GF-D8 (cell line): ENCODE data around the gene ART4.

Source experiments
- DNase-seq: peaks from one replicate; lab custom pipeline; 2025; lab: John Stamatoyannopoulos, UW

The ART4 gene

DNA sequence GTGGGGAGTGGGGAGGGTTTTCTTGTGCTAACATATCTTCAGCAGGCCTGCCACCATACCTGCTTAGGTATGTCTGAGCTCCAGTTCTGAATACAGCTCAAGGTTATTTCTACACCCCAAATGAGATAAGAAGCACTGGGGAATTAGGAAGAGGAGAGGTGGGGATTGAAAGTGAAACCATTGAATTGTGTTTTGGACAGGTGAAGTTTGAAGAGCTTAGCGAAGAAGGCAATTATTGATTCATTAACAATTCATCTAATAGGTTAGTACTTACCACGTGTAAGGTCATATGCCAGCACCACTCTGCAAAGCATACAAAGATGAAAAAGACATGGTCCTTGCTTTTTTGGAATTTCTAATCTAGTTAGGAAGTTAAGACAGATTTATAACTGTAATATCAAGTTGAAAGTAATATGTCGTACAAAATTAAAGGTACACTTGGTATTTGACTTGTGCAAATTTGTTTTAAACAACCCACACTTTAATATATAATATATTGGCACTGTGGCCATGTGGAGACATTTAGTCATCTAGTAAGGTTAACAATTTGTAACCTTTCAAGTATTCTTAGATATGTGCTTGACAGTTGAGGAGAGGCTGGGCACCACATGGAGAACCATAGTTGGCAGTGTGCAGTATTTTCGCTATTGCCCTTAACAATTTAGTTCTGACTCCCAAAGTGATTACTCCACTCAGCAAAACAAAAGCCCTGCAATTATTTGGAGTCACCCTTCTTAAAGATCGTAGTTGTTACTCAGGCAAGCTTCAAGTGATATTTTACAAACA is 33.0 kb downstream of the ART4 start:
- no peak for DNase-seq

GRCh38 chr12:14803830-14804160 is 39.5 kb downstream of the ART4 start:
- DNase-seq, result no peak

DNA sequence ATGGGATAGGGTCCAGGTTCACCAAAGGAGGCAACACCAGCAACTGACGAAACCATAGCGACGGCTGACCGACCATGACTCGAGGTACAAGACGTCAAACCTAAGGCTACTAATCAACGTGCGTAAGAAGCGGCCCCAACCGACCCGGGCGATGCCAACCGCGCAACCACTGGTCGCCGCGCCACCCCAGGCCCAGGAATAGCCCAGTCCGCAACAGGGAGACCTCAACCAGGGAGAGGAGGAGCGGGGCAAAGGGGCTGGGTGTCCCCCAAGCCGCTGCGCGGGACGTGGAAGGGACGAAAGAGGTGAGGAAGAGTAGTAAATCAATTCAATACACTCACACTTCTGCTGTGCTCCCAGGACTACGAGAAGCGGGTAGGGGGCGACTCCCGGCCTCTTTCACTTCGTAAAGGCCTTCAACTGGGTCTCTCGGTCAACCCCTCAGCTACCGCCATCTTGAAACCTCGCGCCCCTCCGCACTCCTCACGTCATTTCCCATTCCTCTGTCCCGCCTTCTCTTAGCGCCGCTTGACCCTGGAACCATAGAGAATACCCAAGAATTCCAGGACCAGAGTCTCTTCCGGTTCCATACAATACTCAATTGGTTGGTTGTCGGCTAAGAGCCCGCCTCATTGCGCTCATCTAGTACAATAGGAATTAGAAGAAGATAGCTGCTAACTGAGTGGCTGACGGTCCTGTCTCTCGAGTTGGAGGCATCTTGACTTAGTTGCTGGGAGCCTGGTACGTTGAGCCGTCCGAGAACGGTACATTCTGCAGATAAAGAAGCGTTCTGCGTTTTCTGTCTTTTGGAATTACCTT is 40.1 kb downstream of the ART4 start, which contains the start of the genes C12orf60 and WBP11:
TSS of gene C12orf60 (plus strand) at position 660 of the 819 bp plus-strand sequence. CDS start 19,266 bp downstream, outside the sequence.
TSS of gene WBP11 (minus strand) at position 468 of the 819 bp plus-strand sequence. CDS start 2,095 bp downstream, outside the sequence.
- peak; percentile 90 for DNase-seq

DNA sequence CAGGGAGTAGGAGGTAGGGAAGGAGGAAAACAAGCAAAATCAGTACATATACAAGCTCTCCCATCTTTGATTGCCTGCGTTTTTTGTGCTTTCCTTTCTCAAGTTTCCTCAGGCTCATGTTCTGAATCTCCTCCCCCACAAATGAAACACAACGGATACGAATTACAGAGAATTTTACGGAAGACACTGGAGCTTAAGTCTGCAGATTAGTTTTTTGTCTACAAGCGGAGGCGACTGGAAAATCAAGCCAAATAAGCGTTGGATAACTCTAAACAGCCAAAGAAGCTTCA is 40.7 kb downstream of the ART4 start:
- DNase-seq, result no peak

- no peak for DNase-seq
These were observed 41.1 kb downstream of the ART4 start for GRCh38 chr12:14802247-14802646.

- no peak for DNase-seq
These were observed 48.3 kb downstream of the ART4 start for GRCh38 chr12:14795028-14795448.

DNA sequence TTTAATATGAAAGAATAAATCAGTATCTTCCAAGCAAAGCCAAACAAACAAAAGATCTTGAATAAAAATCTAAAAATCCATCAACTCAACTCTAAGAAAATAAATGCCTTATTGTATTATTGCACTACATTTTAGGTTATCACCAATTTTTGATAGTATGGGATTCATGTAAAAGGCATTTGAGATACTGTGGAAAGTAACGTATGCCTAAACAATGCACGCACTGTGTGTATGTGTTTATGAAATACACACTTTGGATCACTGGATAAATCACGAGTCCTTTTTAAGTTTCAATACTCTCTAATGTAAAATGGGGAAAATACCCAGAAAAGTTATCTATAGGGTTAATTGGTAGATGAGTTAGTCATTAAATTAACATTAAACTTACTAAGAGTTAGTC is 57.8 kb downstream of the ART4 start:
- no peak for DNase-seq

DNA sequence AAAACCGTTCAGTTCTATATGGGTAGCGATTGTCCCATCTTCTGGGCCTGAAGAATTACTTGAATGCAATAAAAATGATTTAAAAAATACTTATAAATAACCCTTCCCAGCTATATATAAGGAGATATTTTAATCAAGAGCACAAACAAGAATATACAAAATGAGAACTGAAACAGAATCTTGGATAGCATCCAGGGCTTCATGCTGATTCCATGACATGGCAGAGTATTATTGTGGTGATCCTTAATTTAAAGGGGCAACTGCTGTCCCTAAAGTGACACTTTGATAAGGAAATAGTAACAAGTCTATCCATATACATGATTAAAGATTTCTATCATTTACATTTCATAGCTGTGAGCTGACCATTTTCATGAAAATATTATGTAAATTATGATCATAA is 58.9 kb downstream of the ART4 start:
- no peak for DNase-seq

GRCh38 chr12:14782756-14783155 is 60.6 kb downstream of the ART4 start:
- DNase-seq, result no peak

DNA sequence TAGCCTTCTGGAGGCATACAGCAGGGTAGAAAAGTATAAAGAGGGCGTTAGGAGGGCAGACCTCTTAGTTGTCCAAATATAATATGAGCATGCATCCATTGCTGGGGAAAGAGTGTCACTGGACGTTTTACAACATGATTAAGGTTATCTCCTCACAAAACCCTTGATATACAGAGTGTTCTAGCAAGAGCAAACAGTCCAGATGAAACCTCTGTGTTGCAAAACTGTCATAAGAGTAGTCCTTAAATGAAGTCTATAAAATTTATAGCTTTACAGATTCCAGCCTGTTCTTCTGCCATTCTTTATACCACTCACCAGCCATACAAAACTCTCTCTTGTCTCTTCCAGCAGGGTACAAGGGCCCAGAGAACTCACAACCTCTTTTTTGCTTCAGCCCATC is 61.8 kb downstream of the ART4 start:
- no peak for DNase-seq

GRCh38 chr12:14780859-14781258 is 62.5 kb downstream of the ART4 start:
- no peak for DNase-seq

DNA sequence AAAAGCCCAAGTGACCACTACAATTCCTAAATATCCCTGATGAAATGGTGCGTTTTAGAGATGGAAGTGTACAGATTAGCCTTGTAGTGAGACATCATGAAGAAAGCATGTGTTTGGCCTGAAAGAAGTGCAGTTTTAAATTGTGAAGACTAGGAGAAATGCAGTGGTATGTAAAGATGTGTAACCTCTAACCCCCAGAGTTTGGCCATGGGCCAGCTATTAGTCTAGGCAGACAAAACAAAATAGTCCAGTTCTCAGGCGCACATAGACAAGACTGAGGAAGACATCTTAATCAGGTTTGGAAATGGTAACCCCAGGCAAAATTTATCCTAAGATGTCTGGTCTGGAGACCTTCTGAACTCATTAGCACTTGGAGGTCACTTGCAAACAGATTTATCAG is 63.5 kb downstream of the ART4 start:
- DNase-seq, result no peak

GRCh38 chr12:14777271-14777670 is 66.1 kb downstream of the ART4 start:
- DNase-seq, result no peak

GRCh38 chr12:14776236-14776961 is 66.9 kb downstream of the ART4 start:
- no peak for DNase-seq

GRCh38 chr12:14775636-14775980 is 67.7 kb downstream of the ART4 start:
- no peak for DNase-seq
